Sigmoid colon (tissue), 4 donors: ENCODE data around the gene C2CD2.

ENCODE experiments used
- CTCF ChIP-seq, 4 experiments: fragments of 450-650 bp in 3 of 4; fragments of 200-600 bp in 1 of 4; IDR thresholded peaks; one replicate each; pipeline ENCODE4 v1.5.1; 2016 to 2019; ENCODE audit warnings: antibody characterized with exemption in 4 of 4, mild to moderate bottlenecking in 3 of 4, moderate library complexity in 2 of 4
- EP300 ChIP-seq, 4 donors: sonication (generic); formaldehyde crosslinking; IDR thresholded peaks; one replicate each; pipeline ENCODE4 v1.6.1; 2017; ENCODE audit warnings: antibody characterized with exemption in 4 of 4
- POLR2A ChIP-seq, 2 donors: fragments of 450-650 bp; IDR thresholded peaks; one replicate each; pipeline ENCODE4 v1.6.1; 2016; ENCODE audit warnings: antibody characterized with exemption in 2 of 2, mild to moderate bottlenecking in 2 of 2, moderate library complexity in 2 of 2

GRCh38 chr21:41861987-41862386, 91.8 kb downstream of the C2CD2 start:
- TF ChIP-seq CTCF (IDR thresholded peaks at IDR 0.05) (no peak), EP300 (IDR thresholded peaks at IDR 0.05) (no peak), POLR2A (IDR thresholded peaks at IDR 0.05) (no peak)
